Tibial nerve (tissue), 4 donors: Measurements from ENCODE around the gene FBLN2. TPM values are rescaled to one million over a fixed set of nuclear protein-coding genes. Genes with fewer than 3 reads are reported as not detected.

Experiments
- DNase-seq, 2 donors: peaks; one replicate each; pipeline ENCODE4 v3.0.0-alpha.2; 2019; ENCODE audit warnings: low spot score in 2 of 2
- H3K27ac ChIP-seq, 4 donors: fragments of 200-600 bp; sonication (generic) in 3 of 4; one replicate each; pipeline ENCODE4 v1.5.1; 2017 to 2019; ENCODE audit warnings: mild to moderate bottlenecking in 1 of 4
- H3K27me3 ChIP-seq, 2 donors: fragments of 200-600 bp; sonication (generic) in 1 of 2; one replicate each; pipeline versions ENCODE4 v1.5.1 to v1.6.0; 2017 to 2019
- H3K36me3 ChIP-seq, 3 donors: fragments of 200-600 bp; sonication (generic); one replicate each; pipeline ENCODE4 v1.5.1; 2018 to 2019
- H3K4me1 ChIP-seq, 4 donors: fragments of 200-600 bp; sonication (generic) in 3 of 4; one replicate each; pipeline ENCODE4 v1.5.1; 2017 to 2019
- H3K4me3 ChIP-seq, 4 donors: fragments of 200-600 bp; sonication (generic) in 3 of 4; one replicate each; pipeline ENCODE4 v1.5.1; 2017 to 2019; ENCODE audit warnings: mild to moderate bottlenecking in 1 of 4, moderate library complexity in 1 of 4
- H3K9me3 ChIP-seq, 4 donors: fragments of 200-600 bp; sonication (generic) in 3 of 4; one replicate each; pipeline ENCODE4 v1.5.1; 2017 to 2019
- CTCF ChIP-seq, 5 experiments: fragments of 200-600 bp in 3 of 5; fragments of 450-650 bp in 2 of 5; sonication (generic) in 3 of 5; IDR thresholded peaks; one replicate each; pipeline ENCODE4 v1.5.1; 2016 to 2019; ENCODE audit warnings: antibody characterized with exemption in 5 of 5, mild to moderate bottlenecking in 3 of 5, moderate library complexity in 2 of 5
- EP300 ChIP-seq, 2 donors: sonication (generic); formaldehyde crosslinking; IDR thresholded peaks; one replicate each; pipeline ENCODE4 v1.6.1; 2017; ENCODE audit warnings: antibody characterized with exemption in 2 of 2, mild to moderate bottlenecking in 1 of 2
- POLR2A ChIP-seq, 2 donors: fragments of 450-650 bp; IDR thresholded peaks; one replicate each; pipeline ENCODE4 v1.6.1; 2017; ENCODE audit warnings: antibody characterized with exemption in 2 of 2, mild to moderate bottlenecking in 2 of 2, moderate library complexity in 2 of 2
- WGBS, 2 donors: methylation state at CpG; one replicate each; pipeline ENCODE4 v1.1.5; 2018; 5-methylcytosine and 5-hydroxymethylcytosine counted together
- total RNA-seq, 4 donors: library from RNA; depleted of rRNA; stranded (reverse); fragments of >200 nt; gene quantifications; one replicate each; pipeline ENCODE4 v1.1.0, GENCODE V29; 2016

The FBLN2 gene
- total RNA-seq, 4 donors from 2014 or later: 185 to 445 (median 240) TPM

- peaks cover 0 to 85% (median 0%) of the 10 kb centered on the region in 3 donors for H3K36me3 ChIP-seq
- no peak overlapping the region for H3K4me3 ChIP-seq
- no peaks in the 10 kb centered on the region for H3K27me3 ChIP-seq
- WGBS, 2 donors: 95 to 98% methylated on average over 3 of the region's 3 CpGs
- peaks cover 0 to 3% (median 0%) of the 10 kb centered on the region in 4 donors for H3K9me3 ChIP-seq
- no peak for DNase-seq
- H3K4me1 ChIP-seq: peaks cover 0 to 10% (median 0%) of the 10 kb centered on the region in 4 donors
- no peak overlapping the region for H3K27ac ChIP-seq
- no peak for TF ChIP-seq POLR2A (IDR thresholded peaks at IDR 0.05)
- no peak for TF ChIP-seq EP300 (IDR thresholded peaks at IDR 0.05)
- TF ChIP-seq CTCF (IDR thresholded peaks at IDR 0.05): no peak
Measured at GRCh38 chr3:13617097-13617738, 68.3 kb downstream of the FBLN2 start.

DNA sequence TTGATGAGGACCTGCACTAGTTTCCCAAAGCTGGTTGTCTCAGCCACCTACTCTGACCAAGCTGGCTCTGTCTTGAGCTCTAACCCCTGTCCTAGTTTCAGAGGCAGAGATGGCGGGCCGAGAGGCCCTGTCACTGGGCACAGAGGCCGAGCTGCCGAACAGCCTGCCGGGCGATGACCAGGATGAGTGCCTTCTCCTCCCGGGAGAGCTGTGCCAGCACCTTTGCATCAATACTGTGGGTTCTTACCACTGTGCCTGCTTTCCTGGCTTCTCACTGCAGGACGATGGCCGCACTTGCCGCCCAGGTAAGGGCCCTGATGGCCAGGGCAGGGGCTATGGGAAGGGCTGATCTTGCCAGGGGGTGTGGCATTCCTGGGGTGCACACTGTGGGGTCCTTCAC, 69.1 kb downstream of the FBLN2 start:
- no peak overlapping the region for H3K27ac ChIP-seq
- peaks cover 0 to 85% (median 0%) of the 10 kb centered on the region in 3 donors for H3K36me3 ChIP-seq
- TF ChIP-seq POLR2A (IDR thresholded peaks at IDR 0.05) (no peak), CTCF (IDR thresholded peaks at IDR 0.05) (no peak), EP300 (IDR thresholded peaks at IDR 0.05) (no peak)
- no peak overlapping the region for H3K4me3 ChIP-seq
- DNase-seq: no peak
- no peaks in the 10 kb centered on the region for H3K27me3 ChIP-seq
- peaks cover 0 to 3% (median 0%) of the 10 kb centered on the region in 4 donors for H3K9me3 ChIP-seq
- peaks cover 0 to 18% (median 3%) of the 10 kb centered on the region in 4 donors for H3K4me1 ChIP-seq
- 94% methylated on average over 10 of the region's 10 CpGs for WGBS, 2 donors

DNA sequence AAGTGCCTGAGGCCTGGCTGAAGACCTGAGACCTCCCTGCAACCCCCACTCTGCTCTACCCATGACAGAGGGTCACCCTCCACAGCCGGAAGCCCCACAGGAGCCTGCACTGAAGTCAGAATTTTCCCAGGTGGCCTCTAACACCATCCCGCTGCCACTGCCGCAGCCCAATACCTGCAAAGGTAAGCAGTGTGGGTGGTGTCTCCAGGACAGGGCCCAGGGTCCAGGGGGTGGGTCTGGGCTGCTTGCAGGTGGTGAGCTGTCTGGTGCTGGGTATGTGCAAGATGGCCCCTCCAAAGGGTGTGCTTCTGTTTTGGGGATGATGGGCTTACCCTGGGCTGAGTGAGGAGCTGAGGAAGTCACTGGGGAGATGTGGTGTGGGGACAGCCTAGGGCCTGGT, 69.9 kb downstream of the FBLN2 start:
- DNase-seq: no peak
- no peak for TF ChIP-seq CTCF (IDR thresholded peaks at IDR 0.05)
- TF ChIP-seq POLR2A (IDR thresholded peaks at IDR 0.05): no peak
- TF ChIP-seq EP300 (IDR thresholded peaks at IDR 0.05): no peak
- 67 to 97% methylated on average over 3 of the region's 3 CpGs for WGBS, 2 donors
- H3K9me3 ChIP-seq: no peaks in the 10 kb centered on the region
- no peak overlapping the region for H3K4me3 ChIP-seq
- H3K27ac ChIP-seq: no peak overlapping the region
- peaks cover 0 to 20% (median 5%) of the 10 kb centered on the region in 4 donors for H3K4me1 ChIP-seq
- H3K27me3 ChIP-seq: no peaks in the 10 kb centered on the region
- peaks cover 0 to 77% (median 0%) of the 10 kb centered on the region in 3 donors for H3K36me3 ChIP-seq

DNA sequence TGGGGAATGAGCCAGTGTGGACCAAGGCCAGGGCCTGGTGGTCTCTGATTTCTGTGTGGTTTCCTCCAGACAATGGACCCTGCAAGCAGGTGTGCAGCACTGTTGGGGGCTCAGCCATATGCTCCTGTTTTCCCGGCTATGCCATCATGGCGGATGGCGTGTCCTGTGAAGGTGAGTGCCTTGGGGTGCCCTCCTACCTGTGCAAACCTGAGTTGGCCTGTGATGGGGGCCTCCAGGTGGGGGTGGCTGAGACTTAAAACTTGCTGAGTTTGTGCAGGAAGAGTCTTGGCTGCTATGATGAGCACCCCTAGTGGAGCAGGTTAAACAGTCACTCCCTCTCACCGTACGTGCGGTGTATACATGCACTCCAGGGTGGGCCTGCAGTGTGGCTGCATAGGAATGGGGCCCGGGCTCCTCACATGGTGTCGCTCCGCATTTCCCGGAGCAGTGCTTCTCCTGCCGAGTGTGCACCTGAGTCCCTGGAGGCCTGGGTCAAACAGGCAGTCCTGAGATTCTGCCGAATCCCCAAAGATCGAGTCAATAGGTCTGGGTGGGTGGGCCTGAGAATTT, 70.8 kb downstream of the FBLN2 start:
- H3K36me3 ChIP-seq: peaks cover 0 to 75% (median 0%) of the 10 kb centered on the region in 3 donors
- WGBS, 2 donors: 84 to 91% methylated on average over 9 to 13 of the region's 13 CpGs

More for the DNA sequence above, 70.8 kb downstream of the FBLN2 start:
- DNase-seq: no peak
- H3K27ac ChIP-seq: no peak overlapping the region
- TF ChIP-seq EP300 (IDR thresholded peaks at IDR 0.05): no peak
- TF ChIP-seq CTCF (IDR thresholded peaks at IDR 0.05): no peak
- no peak for TF ChIP-seq POLR2A (IDR thresholded peaks at IDR 0.05)
- no peak overlapping the region for H3K4me3 ChIP-seq
- no peaks in the 10 kb centered on the region for H3K9me3 ChIP-seq
- H3K27me3 ChIP-seq: no peaks in the 10 kb centered on the region
- peaks cover 0 to 20% (median 5%) of the 10 kb centered on the region in 4 donors for H3K4me1 ChIP-seq
